Right ventricle myocardium inferior (tissue), 1 donor: ENCODE data around the gene INPP5F. TPM values are rescaled to one million over a fixed set of nuclear protein-coding genes. Genes with fewer than 3 reads are reported as not detected.

ENCODE experiments used
- ATAC-seq: fragments of 200-7000 bp; cut with Tn5 transposase; one replicate; pipeline ENCODE4 v1.9.1; 2020; ENCODE audit warnings: mild to moderate bottlenecking, moderate library complexity
- DNase-seq: peaks from one replicate; pipeline ENCODE4 v3.0.0; 2021; ENCODE audit errors: missing footprints
- intact Hi-C: fragments of 100-400 bp; cut with DNase I; formaldehyde crosslinking; loops from one replicate; pipeline ENCODE4 v1.11.0; 2022
- total RNA-seq: library from RNA; stranded (reverse); fragmentation: NEBNext Ultra II Directional; extraction: Animal tissue kit (Norgen Biotek cat#: 25700); gene quantifications from one replicate; pipeline ENCODE4 v1.2.1, GENCODE V29; 2021
- donor health status: DM: no; HTN: yes; CAD: no; lungs with severe emphysema.

INPP5F gene
- total RNA-seq, 1 donor from 2014 or later, result 4.0 TPM

DNA sequence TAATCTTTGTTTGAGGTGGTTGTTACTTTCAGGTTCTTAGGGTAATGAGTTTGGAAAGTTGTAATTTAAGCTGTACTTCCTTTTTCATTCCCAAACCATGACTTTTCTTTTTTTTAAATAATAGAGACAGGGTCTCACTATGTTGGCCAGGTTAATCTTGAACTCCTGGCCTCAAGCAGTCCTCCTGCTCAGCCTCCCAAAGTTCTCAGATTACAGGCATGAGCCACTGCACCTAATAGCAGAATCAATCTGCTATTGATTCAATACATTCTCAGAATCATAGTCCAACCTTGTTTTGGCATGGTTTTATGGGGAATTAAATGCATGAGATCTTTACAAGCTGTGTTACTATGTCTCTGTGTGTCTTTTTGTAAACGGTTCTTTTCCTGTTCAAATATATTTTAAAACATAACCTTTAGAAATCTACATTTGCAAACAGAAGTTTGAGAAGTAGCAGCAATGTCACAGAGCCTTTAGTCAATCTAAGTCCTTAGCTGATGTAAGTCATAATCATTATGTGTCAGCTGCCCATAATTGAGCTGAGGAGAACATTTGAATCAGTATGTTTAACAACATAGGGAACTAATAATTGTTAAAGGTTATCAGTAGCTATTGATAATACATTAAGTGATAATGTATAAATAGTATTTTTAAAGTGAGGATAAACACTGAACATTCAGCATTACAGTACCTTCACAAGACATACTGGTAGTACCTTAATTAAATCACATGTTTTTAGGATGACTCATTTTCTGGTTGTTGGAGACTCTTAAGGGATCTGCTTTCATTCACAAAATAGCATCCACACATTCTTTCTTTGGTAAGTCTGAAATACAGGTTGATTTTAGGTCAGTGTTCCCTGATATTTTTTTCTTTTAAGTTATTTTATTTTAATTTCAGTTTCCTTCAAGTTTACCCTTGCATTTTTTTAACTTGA lies 8.8 kb downstream of the INPP5F start:
- intact Hi-C loops, result no loop called here
- no peak for DNase-seq
- no peak for ATAC-seq

- intact Hi-C loops, result no loop called here
- DNase-seq, result no peak
- ATAC-seq, result no peak
Observed at GRCh38 chr10:119735451-119735850, 9.6 kb downstream of the INPP5F start.

- ATAC-seq, result no peak
- intact Hi-C loops, result no loop called here
- no peak for DNase-seq
Observed at GRCh38 chr10:119736220-119736619, 10.4 kb downstream of the INPP5F start.

GRCh38 chr10:119737039-119737663 lies 11.3 kb downstream of the INPP5F start:
- ATAC-seq (no peak), DNase-seq (no peak)
- intact Hi-C loops, result no loop called here

GRCh38 chr10:119737823-119738222 lies 12.0 kb downstream of the INPP5F start:
- intact Hi-C loops, result no loop called here
- ATAC-seq (no peak), DNase-seq (no peak)

GRCh38 chr10:119738962-119739361 lies 13.1 kb downstream of the INPP5F start:
- ATAC-seq (no peak), DNase-seq (no peak)
- intact Hi-C loops, result no loop called here

DNA sequence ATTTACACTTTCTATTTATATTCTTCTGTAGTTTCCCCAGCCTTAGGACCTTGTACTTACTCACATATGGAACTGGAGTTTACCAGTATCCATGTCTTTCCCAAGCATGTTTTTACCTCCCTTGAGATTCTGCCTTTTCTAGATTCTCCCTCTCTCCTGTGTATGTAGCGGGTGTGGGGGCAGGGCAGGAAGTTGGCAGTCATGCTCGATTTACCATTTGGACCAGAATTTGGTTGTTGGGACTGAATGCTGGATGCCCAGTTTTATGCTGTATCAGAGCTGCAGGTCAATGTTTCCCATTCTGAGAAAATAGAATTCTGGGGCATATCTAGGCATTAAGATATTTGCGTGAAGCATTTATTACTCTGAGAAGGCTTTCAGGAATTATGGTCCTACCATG lies 14.2 kb downstream of the INPP5F start:
- intact Hi-C loops, result no loop called here

DNA sequence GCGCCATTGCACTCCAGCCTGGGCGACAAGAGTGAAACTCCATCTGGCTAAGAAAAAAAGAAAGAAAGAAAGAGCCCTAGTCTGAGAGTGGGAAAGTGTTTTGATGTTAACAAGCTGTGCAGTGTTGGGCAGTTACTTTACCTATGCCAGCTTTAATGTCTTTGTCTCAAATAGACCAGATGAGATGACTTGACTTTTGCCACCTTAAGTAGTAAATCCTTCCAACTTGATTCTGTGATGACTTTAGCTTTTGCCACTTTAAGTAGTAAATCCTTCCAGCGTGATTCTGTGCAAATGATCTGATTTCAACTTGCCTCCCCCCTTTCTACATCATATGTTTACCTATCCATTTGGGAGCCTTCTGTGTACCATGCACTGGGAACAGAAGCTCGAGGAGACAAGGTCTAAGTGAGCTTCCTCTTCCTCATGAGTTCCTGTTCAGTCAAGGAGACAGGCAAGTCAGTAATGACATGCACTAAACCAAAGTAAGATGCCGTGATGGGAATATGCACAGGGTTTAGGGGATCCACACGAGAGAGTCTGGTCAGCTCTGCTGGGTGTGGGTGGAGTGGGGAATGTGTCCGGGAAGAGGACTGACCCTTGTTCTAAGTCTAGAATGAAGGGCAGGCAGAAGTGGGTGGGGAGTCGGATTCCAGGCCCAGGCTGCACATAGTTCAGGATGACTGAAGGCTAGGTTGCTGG lies 17.2 kb downstream of the INPP5F start:
- intact Hi-C loops, result no loop called here
- DNase-seq, result no peak
- no peak for ATAC-seq

More for the DNA sequence above, 14.2 kb downstream of the INPP5F start:
- ATAC-seq (no peak), DNase-seq (no peak)

- intact Hi-C loops, result no loop called here
Observed at GRCh38 chr10:119747940-119748339, 22.1 kb downstream of the INPP5F start.

GRCh38 chr10:119748871-119749270 lies 23.0 kb downstream of the INPP5F start:
- intact Hi-C loops, result no loop called here
- DNase-seq (no peak), ATAC-seq (no peak)

More at GRCh38 chr10:119747940-119748339, 22.1 kb downstream of the INPP5F start:
- ATAC-seq (no peak), DNase-seq (no peak)

GRCh38 chr10:119749455-119749854 lies 23.6 kb downstream of the INPP5F start:
- no peak for ATAC-seq
- no peak for DNase-seq
- intact Hi-C loops, result no loop called here

GRCh38 chr10:119750391-119751230 lies 24.8 kb downstream of the INPP5F start:
- intact Hi-C loops, result loop anchor here (5.0 kb wide), 1 partner anchor 107 kb away; no protein-coding TSS in a partner anchor
- DNase-seq, result no peak
- ATAC-seq, result peak; percentile 95

DNA sequence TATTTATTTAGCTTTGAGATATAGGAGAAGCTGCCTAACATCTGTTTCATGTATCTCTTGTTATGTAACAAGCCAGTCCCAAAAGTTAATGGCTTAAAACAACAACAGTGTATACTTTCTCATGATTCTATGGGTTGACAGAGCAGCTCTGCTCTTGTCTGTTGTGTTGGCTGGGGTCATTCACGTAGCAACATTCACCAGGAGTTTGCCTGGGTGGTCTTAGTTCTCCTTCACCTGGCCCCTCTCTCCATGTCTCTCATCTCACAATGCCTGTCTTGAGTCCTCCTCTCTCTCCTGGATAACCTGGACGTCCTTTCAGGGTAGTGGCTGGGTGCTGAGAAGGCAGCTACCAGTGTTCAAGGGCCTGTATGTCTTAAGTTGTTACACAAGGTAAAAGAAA lies 27.5 kb downstream of the INPP5F start:
- intact Hi-C loops, result loop anchor here (5.0 kb wide), 1 partner anchor 104 kb away; no protein-coding TSS in a partner anchor
- no peak for DNase-seq

GRCh38 chr10:119754085-119754484 lies 28.2 kb downstream of the INPP5F start:
- no peak for DNase-seq
- intact Hi-C loops, result loop anchor here (5.0 kb wide), 1 partner anchor 103 kb away; no protein-coding TSS in a partner anchor
- ATAC-seq, result no peak

More for the DNA sequence above, 27.5 kb downstream of the INPP5F start:
- ATAC-seq, result no peak

DNA sequence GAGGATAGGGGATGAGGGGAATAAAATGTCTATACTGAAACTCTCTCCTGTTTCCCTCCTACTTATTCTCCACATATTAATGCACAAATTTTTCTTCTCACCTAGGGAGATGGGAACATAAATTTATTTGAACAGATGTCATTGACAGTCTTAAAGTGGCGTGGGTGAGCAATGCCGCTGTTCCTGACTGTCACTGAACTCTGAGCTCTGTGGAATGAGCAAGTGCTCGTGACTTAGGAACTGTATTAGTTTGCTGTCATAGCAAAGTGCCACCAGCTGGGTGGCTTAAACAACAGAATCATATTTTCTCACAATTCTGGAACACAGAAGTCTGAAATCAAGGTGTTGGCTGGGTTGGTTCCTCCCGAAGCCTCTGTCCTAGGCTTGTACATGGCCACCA lies 29.1 kb downstream of the INPP5F start:
- ATAC-seq, result no peak
- intact Hi-C loops, result loop anchor here (5.0 kb wide), 1 partner anchor 102 kb away; no protein-coding TSS in a partner anchor

DNA sequence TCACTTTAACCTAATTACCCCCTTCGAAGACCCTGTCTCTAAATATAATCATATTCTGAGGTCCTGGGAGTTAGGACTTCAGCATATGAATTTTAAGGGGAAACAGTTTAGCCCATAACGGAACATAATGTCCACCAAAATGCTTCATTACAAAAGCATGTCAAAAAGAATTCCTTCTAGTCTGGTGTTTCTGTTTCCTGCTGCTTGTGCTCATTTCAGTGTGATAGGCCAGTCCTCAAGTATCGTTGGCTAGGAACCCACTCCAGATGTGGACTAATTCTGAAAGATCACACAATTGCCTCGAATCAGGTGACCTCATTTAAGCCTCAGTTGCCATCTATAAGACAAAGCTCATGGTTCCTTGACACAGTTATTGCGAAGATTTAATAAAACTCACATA lies 29.6 kb downstream of the INPP5F start:
- intact Hi-C loops, result no loop called here
- ATAC-seq (no peak), DNase-seq (no peak)

More for the DNA sequence above, 29.1 kb downstream of the INPP5F start:
- DNase-seq, result no peak

DNA sequence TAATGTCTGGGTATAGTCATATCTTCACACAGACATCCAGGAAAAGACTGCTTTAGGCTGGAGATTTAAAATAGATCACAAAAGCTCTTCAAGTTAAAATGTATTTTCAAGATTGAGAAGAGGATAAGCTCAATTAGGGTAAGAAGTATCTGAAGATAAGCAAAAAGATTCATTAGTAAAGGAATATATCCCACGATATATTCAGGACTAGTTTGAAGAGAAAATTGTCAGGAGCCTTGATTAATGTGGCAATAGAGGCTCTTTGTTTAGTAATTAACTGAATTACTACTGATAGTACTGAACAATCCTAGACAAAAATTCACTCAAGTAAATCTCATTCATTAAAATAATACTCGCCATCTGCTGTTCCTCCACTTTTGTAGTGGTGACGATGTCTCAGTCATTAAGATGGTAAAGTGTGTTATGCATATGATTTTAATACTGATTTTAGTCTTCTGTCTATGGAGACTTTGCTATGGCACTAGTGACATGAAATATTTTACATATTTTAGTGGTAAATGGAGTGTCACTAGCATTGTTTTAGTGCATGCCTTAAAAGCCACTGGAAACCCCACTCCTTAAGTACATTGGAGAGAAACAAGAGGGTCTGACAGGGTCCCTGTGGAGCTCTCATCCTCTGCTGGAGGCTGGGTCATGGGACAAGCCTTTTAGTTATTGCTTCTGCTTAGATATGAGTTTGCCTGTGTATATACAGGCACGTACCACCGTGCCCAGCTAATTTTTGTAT lies 32.8 kb downstream of the INPP5F start:
- DNase-seq (no peak), ATAC-seq (no peak)
- intact Hi-C loops, result no loop called here

- ATAC-seq, result no peak
- intact Hi-C loops, result no loop called here
- no peak for DNase-seq
Observed at GRCh38 chr10:119759832-119760231, 34.0 kb downstream of the INPP5F start.
